Cardiac muscle cell (in vitro differentiated cells and primary cell): ENCODE results near the gene XYLT1. TPM values are rescaled to one million over a fixed set of nuclear protein-coding genes. Genes with fewer than 3 reads are reported as not detected.

Source experiments
- DNase-seq, 2 donors: peaks; one replicate each; pipeline versions ENCODE4 v3.0.0 to v3.0.0-alpha.2; 2010 to 2017; ENCODE audit warnings: low read depth in 1 of 2, low spot score in 1 of 2
- H3K27ac ChIP-seq: fragments of 200-600 bp; sonication (generic); 2 replicates; pipeline ENCODE4 v1.5.1; 2016
- H3K27me3 ChIP-seq: fragments of 200-600 bp; sonication (generic); 2 replicates; pipeline ENCODE4 v1.6.0; 2016; ENCODE audit warnings: control low read depth
- H3K36me3 ChIP-seq: fragments of 200-600 bp; sonication (generic); 2 replicates; pipeline ENCODE4 v1.5.1; 2016; ENCODE audit warnings: control low read depth
- H3K4me1 ChIP-seq: fragments of 200-600 bp; sonication (generic); 2 replicates; pipeline ENCODE4 v1.8.1; 2017; ENCODE audit warnings: low read depth, mild to moderate bottlenecking, mixed run types
- H3K4me3 ChIP-seq: fragments of 200-600 bp; sonication (generic); 2 replicates; pipeline ENCODE4 v1.5.1; 2016; ENCODE audit warnings: mild to moderate bottlenecking
- H3K9me3 ChIP-seq: fragments of 200-600 bp; sonication (generic); 2 replicates; pipeline ENCODE4 v1.5.1; 2017; ENCODE audit warnings: low read depth, mild to moderate bottlenecking, control low read depth
- CTCF ChIP-seq: IDR thresholded peaks from 2 replicates; pipeline ENCODE4 v1.5.1; 2012; ENCODE audit warnings: low read depth, mild to moderate bottlenecking, low read length
- polyA plus RNA-seq: library from polyadenylated mRNA; unstranded; fragments of >200 nt; fragmentation: Nextera tagmentation; extraction: Ambion mirVana; gene quantifications from 2 replicates; pipeline ENCODE4 v1.2.1, GENCODE V29; 2016
- total RNA-seq: library from RNA; depleted of rRNA; stranded (reverse); fragments of >200 nt; gene quantifications from 2 replicates; pipeline ENCODE4 v1.2.3, GENCODE V29; 2016

XYLT1 gene
- total and polyA plus RNA-seq, 2 experiments from 2014 or later = 3.1 to 7.2 TPM

DNA sequence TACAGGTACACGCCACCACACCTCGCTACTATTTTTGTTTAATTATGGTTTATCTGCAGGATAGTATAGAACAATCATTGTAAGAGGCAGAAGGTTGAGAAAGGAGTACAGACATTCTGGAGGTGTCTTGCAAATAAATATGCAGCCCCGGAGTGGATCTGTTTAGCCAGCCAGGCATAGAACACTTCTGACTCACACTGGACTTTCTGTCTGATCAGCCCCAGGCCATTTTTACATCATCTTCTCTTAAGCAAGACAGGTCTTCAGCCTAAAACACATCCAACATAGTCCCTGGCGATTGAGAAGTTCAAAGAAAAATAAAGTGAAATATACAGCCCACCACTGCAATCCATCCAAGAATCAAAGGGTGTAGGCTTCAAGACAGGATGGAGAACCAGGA lies 81.4 kb downstream of the XYLT1 start:
- Histone ChIP-seq H3K36me3 (no peaks in the 10 kb centered on the region), H3K4me3 (no peak overlapping the region), H3K4me1 (peaks cover 62% of the 10 kb centered on the region), H3K27ac (peak overlapping the region; percentile 77), H3K27me3 (no peaks in the 10 kb centered on the region), H3K9me3 (no peaks in the 10 kb centered on the region)
- DNase-seq = no peak
- TF ChIP-seq CTCF = no peak

DNA sequence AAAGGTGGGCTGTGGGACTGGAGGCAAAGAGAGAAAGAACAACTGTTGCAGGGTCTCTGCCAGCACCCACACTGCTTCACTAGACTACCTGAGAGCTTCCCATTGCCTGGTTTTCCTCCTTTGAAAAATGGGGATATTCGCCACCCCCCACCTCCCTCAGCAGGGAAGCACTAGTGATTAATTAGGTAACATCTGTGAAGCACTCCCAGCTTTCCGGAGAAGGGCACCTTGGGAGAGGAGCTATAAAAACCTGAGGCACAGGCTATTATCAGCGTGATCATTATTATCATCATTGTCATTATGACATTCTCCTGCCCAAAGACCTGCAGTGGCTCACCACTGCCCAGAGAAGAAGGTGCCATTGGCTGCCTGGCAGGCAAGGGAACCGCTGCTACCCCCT lies 83.5 kb downstream of the XYLT1 start:
- no peak for TF ChIP-seq CTCF
- Histone ChIP-seq H3K27ac (no peak overlapping the region), H3K4me1 (peaks cover 75% of the 10 kb centered on the region), H3K36me3 (no peaks in the 10 kb centered on the region), H3K9me3 (no peaks in the 10 kb centered on the region), H3K4me3 (no peak overlapping the region), H3K27me3 (no peaks in the 10 kb centered on the region)
- DNase-seq = no peak

GRCh38 chr16:17386229-17386628 lies 84.5 kb downstream of the XYLT1 start:
- Histone ChIP-seq H3K9me3 (no peaks in the 10 kb centered on the region), H3K27me3 (no peaks in the 10 kb centered on the region), H3K36me3 (no peaks in the 10 kb centered on the region), H3K27ac (no peak overlapping the region), H3K4me1 (peaks cover 80% of the 10 kb centered on the region), H3K4me3 (no peak overlapping the region)
- no peak for DNase-seq
- no peak for TF ChIP-seq CTCF

DNA sequence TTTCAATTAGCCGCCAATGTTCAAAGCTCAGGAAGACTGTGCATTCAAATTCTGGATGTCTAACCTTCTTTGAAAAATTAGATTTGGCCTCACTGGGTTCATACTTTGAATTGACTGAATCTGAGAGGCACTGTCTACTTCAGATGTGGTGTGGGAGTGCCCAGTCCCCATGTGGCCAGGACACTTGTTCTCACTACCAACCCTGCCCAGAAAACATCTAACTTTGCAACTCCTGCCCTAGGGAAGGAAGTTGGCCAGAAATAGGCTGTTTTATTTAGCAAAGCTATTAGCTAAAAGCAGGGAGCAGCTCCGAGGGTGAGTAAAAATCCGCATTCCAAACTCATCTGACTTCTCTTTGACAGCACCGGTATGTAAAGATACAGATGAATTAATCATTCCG lies 86.3 kb downstream of the XYLT1 start:
- no peak for TF ChIP-seq CTCF
- no peaks in the 10 kb centered on the region for H3K36me3 ChIP-seq
- no peak for DNase-seq
- H3K4me3 ChIP-seq = no peak overlapping the region
- no peaks in the 10 kb centered on the region for H3K27me3 ChIP-seq
- peak overlapping the region; percentile 73 for H3K27ac ChIP-seq
- H3K9me3 ChIP-seq = no peaks in the 10 kb centered on the region
- H3K4me1 ChIP-seq = peaks cover 84% of the 10 kb centered on the region

- Histone ChIP-seq H3K36me3 (no peaks in the 10 kb centered on the region), H3K4me1 (peaks cover 83% of the 10 kb centered on the region), H3K27ac (peak overlapping the region; percentile 73), H3K9me3 (no peaks in the 10 kb centered on the region), H3K4me3 (no peak overlapping the region), H3K27me3 (no peaks in the 10 kb centered on the region)
- DNase-seq = no peak
- TF ChIP-seq CTCF = no peak
Measured at GRCh38 chr16:17382949-17383863, 87.6 kb downstream of the XYLT1 start.
